Mucosa of descending colon (tissue), 3 donors: ENCODE measurements around the gene ATG7. TPM values are rescaled to one million over a fixed set of nuclear protein-coding genes. Genes with fewer than 3 reads are reported as not detected.

ENCODE experiments used
- ATAC-seq: fragments of 200-7000 bp; cut with Tn5 transposase; one replicate; pipeline ENCODE4 v1.9.1; 2020; ENCODE audit warnings: mild to moderate bottlenecking, moderate library complexity
- DNase-seq, 3 donors: peaks; one replicate each; pipeline ENCODE4 v3.0.0-alpha.2; 2020
- H3K36me3 ChIP-seq: fragments of 200-600 bp; one replicate; pipeline ENCODE4 v1.8.0; 2021; ENCODE audit warnings: low read depth, mild to moderate bottlenecking
- H3K4me1 ChIP-seq: fragments of 200-600 bp; one replicate; pipeline ENCODE4 v1.8.0; 2021; ENCODE audit warnings: low read depth, mild to moderate bottlenecking
- H3K4me3 ChIP-seq: fragments of 200-600 bp; one replicate; pipeline ENCODE4 v1.8.0; 2021; ENCODE audit warnings: mild to moderate bottlenecking
- H3K9me3 ChIP-seq: fragments of 200-600 bp; one replicate; pipeline ENCODE4 v1.8.0; 2021; ENCODE audit warnings: mild to moderate bottlenecking
- intact Hi-C, 2 donors: fragments of 100-400 bp; cut with DNase I in 1 of 2; cut with micrococcal nuclease in 1 of 2; formaldehyde crosslinking; loops; one replicate each; pipeline versions ENCODE4 v1.11.0 to v1.11.1; 2022; cut with DNase I, micrococcal nuclease
- total RNA-seq, 3 donors: library from RNA; stranded (reverse); fragmentation: NEBNext Ultra II Directional in 2 of 3; extraction: Animal tissue kit (Norgen Biotek cat#: 25700) in 2 of 3; gene quantifications; one replicate each; pipeline versions ENCODE4 v1.2.1 to v1.2.4, GENCODE V29; 2021 to 2023
- TF ChIP-seq, protein P1 (sequence below): fragments of 200-600 bp; IDR thresholded peaks from one replicate; pipeline ENCODE4 v1.8.0; 2022; ENCODE audit warnings: antibody characterized with exemption, mild to moderate bottlenecking
- donor health status: DM: no; HTN: no; CAD: no; lungs with moderate emphysema.
- donor health status: DM: no; HTN: no; CAD: no.
- donor health status: DM: no; HTN: yes; CAD: no.

ATG7 gene
- total RNA-seq, 3 donors from 2014 or later = 40.4 to 49.6 (median 43.3) TPM

DNA sequence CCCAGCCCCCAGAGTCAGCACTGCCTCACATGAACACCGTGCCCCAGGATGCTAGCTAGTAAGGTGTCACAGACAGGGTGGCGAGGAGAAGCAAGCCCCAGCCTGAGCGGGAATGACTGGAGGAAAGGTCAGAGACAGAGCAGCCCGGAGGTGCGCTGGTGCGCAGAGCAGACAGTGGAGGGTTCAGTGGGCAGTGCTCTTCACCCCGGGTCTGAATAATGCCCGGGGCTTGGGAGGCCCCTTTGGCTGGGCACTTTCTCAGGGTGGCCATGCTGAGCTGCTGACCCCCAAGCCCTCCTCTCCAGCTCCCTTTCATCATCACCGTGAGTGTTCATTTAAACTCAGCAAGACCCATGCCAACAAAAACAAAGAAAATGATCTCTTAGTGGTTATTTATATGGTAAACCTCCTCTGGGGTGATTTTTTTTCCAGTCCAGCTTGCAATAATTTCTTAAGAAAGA lies 260.8 kb downstream of the ATG7 start:
- Histone ChIP-seq H3K36me3 (no peaks in the 10 kb centered on the region), H3K4me3 (no peak overlapping the region), H3K4me1 (no peaks in the 10 kb centered on the region), H3K9me3 (no peaks in the 10 kb centered on the region)
- TF ChIP-seq, protein P1, sequence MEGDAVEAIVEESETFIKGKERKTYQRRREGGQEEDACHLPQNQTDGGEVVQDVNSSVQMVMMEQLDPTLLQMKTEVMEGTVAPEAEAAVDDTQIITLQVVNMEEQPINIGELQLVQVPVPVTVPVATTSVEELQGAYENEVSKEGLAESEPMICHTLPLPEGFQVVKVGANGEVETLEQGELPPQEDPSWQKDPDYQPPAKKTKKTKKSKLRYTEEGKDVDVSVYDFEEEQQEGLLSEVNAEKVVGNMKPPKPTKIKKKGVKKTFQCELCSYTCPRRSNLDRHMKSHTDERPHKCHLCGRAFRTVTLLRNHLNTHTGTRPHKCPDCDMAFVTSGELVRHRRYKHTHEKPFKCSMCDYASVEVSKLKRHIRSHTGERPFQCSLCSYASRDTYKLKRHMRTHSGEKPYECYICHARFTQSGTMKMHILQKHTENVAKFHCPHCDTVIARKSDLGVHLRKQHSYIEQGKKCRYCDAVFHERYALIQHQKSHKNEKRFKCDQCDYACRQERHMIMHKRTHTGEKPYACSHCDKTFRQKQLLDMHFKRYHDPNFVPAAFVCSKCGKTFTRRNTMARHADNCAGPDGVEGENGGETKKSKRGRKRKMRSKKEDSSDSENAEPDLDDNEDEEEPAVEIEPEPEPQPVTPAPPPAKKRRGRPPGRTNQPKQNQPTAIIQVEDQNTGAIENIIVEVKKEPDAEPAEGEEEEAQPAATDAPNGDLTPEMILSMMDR = no peak
- DNase-seq = no peak
- intact Hi-C loops = no loop called here
- ATAC-seq = no peak

GRCh38 chr3:11534011-11534792 lies 262.0 kb downstream of the ATG7 start:
- no peaks in the 10 kb centered on the region for H3K4me1 ChIP-seq
- ATAC-seq (peak; percentile 18), DNase-seq (no peak)
- H3K9me3 ChIP-seq = no peaks in the 10 kb centered on the region
- TF ChIP-seq, protein P1 = no peak
- H3K4me3 ChIP-seq = no peak overlapping the region
- H3K36me3 ChIP-seq = no peaks in the 10 kb centered on the region
- intact Hi-C loops = no loop called here

DNA sequence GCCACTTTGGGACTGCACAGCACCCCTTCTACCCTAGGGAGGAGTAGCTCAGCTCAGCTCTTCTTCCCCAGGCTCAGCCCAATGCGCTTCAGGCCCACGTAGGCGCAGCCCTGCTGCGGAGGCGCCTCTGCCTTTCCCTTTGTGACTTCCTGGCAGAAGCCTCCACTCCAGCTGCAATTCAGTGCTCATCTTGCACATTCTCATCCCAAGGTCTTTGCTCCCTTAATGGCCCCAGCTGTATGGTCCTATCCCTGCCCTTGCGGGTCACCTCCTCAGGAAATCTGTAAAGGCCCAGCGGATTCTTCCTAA lies 262.6 kb downstream of the ATG7 start:
- Histone ChIP-seq H3K36me3 (no peaks in the 10 kb centered on the region), H3K4me3 (no peak overlapping the region), H3K9me3 (no peaks in the 10 kb centered on the region), H3K4me1 (no peaks in the 10 kb centered on the region)
- ATAC-seq (no peak), DNase-seq (no peak)
- TF ChIP-seq, protein P1 = no peak
- intact Hi-C loops = no loop called here

DNA sequence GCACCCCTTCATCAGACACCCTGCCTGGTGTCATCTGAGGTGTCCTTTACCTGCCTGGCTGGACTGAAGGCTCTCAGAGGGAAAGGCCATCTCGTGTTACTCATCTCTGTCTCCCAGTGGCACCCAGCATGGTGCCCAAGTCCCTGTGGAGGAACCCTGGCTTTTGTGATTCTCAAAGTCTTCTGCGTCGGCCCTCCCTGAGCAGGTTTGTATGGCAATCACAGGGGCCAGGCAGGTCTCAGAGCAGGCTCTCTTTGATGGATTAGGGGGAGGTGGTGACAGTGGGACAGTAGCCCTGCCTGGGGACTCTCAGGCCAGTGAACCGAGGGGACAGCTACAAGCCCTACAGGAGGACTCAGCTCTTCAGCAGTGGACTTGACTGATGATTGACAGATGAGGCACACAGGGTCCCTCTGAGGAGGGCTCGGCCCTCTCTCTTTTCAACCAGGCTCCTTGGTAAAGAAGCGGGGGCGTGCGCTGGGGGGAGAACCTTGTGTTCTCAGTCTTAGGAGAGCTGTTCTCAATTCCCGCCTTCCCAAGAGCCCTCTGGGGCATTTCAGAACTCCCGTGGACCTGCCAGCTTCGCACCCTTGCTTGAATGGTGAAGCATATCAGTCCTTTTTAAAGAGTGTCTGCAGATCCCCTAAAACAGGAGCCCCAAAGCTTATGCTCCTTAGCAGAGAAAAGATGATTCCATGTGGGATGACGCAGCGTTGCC lies 263.2 kb downstream of the ATG7 start:
- DNase-seq (no peak), ATAC-seq (no peak)
- Histone ChIP-seq H3K4me1 (no peaks in the 10 kb centered on the region), H3K36me3 (no peaks in the 10 kb centered on the region), H3K4me3 (no peak overlapping the region), H3K9me3 (no peaks in the 10 kb centered on the region)
- TF ChIP-seq, protein P1 = no peak
- intact Hi-C loops = no loop called here

- intact Hi-C loops = no loop called here
- no peaks in the 10 kb centered on the region for H3K9me3 ChIP-seq
- TF ChIP-seq, protein P1 = no peak
- no peaks in the 10 kb centered on the region for H3K4me1 ChIP-seq
- DNase-seq (no peak), ATAC-seq (no peak)
- no peak overlapping the region for H3K4me3 ChIP-seq
- H3K36me3 ChIP-seq = no peaks in the 10 kb centered on the region
These were observed 264.1 kb downstream of the ATG7 start for GRCh38 chr3:11536132-11536935.
